Measurements from ENCODE around the gene TAF11L13.
"Not testable (repeated sequence)": the region's sequence is repeated elsewhere in the genome, so short reads cannot be mapped to it uniquely, and the experiment has no call there.

- not testable (repeated sequence) for TF ChIP-seq CTCF (conservative IDR thresholded peaks at IDR 0.05); EZH2 (IDR thresholded peaks at IDR 0.05; ENCODE audit: low read depth)
These were observed 46.2 kb upstream of the TAF11L13 start, which contains the start of gene TAF11L7 for GRCh38 chr5:17585658-17586057.

Measured in PC-9 (cell line).